Tibial nerve (tissue), 4 donors: ENCODE data around the gene ARID5B. TPM values are rescaled to one million over a fixed set of nuclear protein-coding genes. Genes with fewer than 3 reads are reported as not detected.

Experiments used
- DNase-seq, 2 donors: peaks; one replicate each; pipeline ENCODE4 v3.0.0-alpha.2; 2019; ENCODE audit warnings: low spot score in 2 of 2
- H3K27ac ChIP-seq, 4 donors: fragments of 200-600 bp; sonication (generic) in 3 of 4; one replicate each; pipeline ENCODE4 v1.5.1; 2017 to 2019; ENCODE audit warnings: mild to moderate bottlenecking in 1 of 4
- H3K27me3 ChIP-seq, 2 donors: fragments of 200-600 bp; sonication (generic) in 1 of 2; one replicate each; pipeline versions ENCODE4 v1.5.1 to v1.6.0; 2017 to 2019
- H3K36me3 ChIP-seq, 3 donors: fragments of 200-600 bp; sonication (generic); one replicate each; pipeline ENCODE4 v1.5.1; 2018 to 2019
- H3K4me1 ChIP-seq, 4 donors: fragments of 200-600 bp; sonication (generic) in 3 of 4; one replicate each; pipeline ENCODE4 v1.5.1; 2017 to 2019
- H3K4me3 ChIP-seq, 4 donors: fragments of 200-600 bp; sonication (generic) in 3 of 4; one replicate each; pipeline ENCODE4 v1.5.1; 2017 to 2019; ENCODE audit warnings: mild to moderate bottlenecking in 1 of 4, moderate library complexity in 1 of 4
- H3K9me3 ChIP-seq, 4 donors: fragments of 200-600 bp; sonication (generic) in 3 of 4; one replicate each; pipeline ENCODE4 v1.5.1; 2017 to 2019
- CTCF ChIP-seq, 5 experiments: fragments of 200-600 bp in 3 of 5; fragments of 450-650 bp in 2 of 5; sonication (generic) in 3 of 5; IDR thresholded peaks; one replicate each; pipeline ENCODE4 v1.5.1; 2016 to 2019; ENCODE audit warnings: antibody characterized with exemption in 5 of 5, mild to moderate bottlenecking in 3 of 5, moderate library complexity in 2 of 5
- EP300 ChIP-seq, 2 donors: sonication (generic); formaldehyde crosslinking; IDR thresholded peaks; one replicate each; pipeline ENCODE4 v1.6.1; 2017; ENCODE audit warnings: antibody characterized with exemption in 2 of 2, mild to moderate bottlenecking in 1 of 2
- POLR2A ChIP-seq, 2 donors: fragments of 450-650 bp; IDR thresholded peaks; one replicate each; pipeline ENCODE4 v1.6.1; 2017; ENCODE audit warnings: antibody characterized with exemption in 2 of 2, mild to moderate bottlenecking in 2 of 2, moderate library complexity in 2 of 2
- WGBS, 2 donors: methylation state at CpG; one replicate each; pipeline ENCODE4 v1.1.5; 2018; 5-methylcytosine and 5-hydroxymethylcytosine counted together
- total RNA-seq, 4 donors: library from RNA; depleted of rRNA; stranded (reverse); fragments of >200 nt; gene quantifications; one replicate each; pipeline ENCODE4 v1.1.0, GENCODE V29; 2016

Gene ARID5B
- total RNA-seq, 4 donors from 2014 or later, result 47.4 to 82.2 (median 62.6) TPM

GRCh38 chr10:61986382-61986781 is 84.9 kb downstream of the ARID5B start:
- WGBS, 2 donors, result 80 to 84% methylated on average over 3 of the region's 3 CpGs
- no peaks in the 10 kb centered on the region for H3K27me3 ChIP-seq
- no peak for TF ChIP-seq CTCF (IDR thresholded peaks at IDR 0.05)
- TF ChIP-seq EP300 (IDR thresholded peaks at IDR 0.05), result no peak
- TF ChIP-seq POLR2A (IDR thresholded peaks at IDR 0.05), result no peak
- DNase-seq, result no peak
- H3K9me3 ChIP-seq, result no peaks in the 10 kb centered on the region
- H3K4me1 ChIP-seq, result peaks cover 0 to 15% (median 5%) of the 10 kb centered on the region in 4 donors
- H3K36me3 ChIP-seq, result no peaks in the 10 kb centered on the region
- H3K27ac ChIP-seq, result no peak overlapping the region
- no peak overlapping the region for H3K4me3 ChIP-seq

- 85 to 87% methylated on average over 6 of the region's 6 CpGs for WGBS, 2 donors
- peak overlapping the region in 3 of 4 donors; percentile 44 to 65 (median 47) for H3K27ac ChIP-seq
Observed at GRCh38 chr10:61986788-61987492, 85.4 kb downstream of the ARID5B start.

GRCh38 chr10:61987537-61987936 is 86.0 kb downstream of the ARID5B start:
- 64 to 68% methylated on average over 3 of the region's 3 CpGs for WGBS, 2 donors
- no peak overlapping the region for H3K4me3 ChIP-seq
- no peaks in the 10 kb centered on the region for H3K9me3 ChIP-seq
- H3K36me3 ChIP-seq, result no peaks in the 10 kb centered on the region
- H3K4me1 ChIP-seq, result peaks cover 0 to 23% (median 14%) of the 10 kb centered on the region in 4 donors
- no peak for TF ChIP-seq POLR2A (IDR thresholded peaks at IDR 0.05)
- DNase-seq, result no peak
- H3K27ac ChIP-seq, result peak overlapping the region; percentile 24 to 65 (median 54)
- no peaks in the 10 kb centered on the region for H3K27me3 ChIP-seq

More at GRCh38 chr10:61986788-61987492, 85.4 kb downstream of the ARID5B start:
- H3K36me3 ChIP-seq, result no peaks in the 10 kb centered on the region
- H3K4me1 ChIP-seq, result peaks cover 0 to 17% (median 8%) of the 10 kb centered on the region in 4 donors
- DNase-seq, result no peak
- no peak for TF ChIP-seq EP300 (IDR thresholded peaks at IDR 0.05)
- no peak for TF ChIP-seq POLR2A (IDR thresholded peaks at IDR 0.05)
- TF ChIP-seq CTCF (IDR thresholded peaks at IDR 0.05), result no peak
- H3K4me3 ChIP-seq, result no peak overlapping the region
- H3K9me3 ChIP-seq, result no peaks in the 10 kb centered on the region
- H3K27me3 ChIP-seq, result no peaks in the 10 kb centered on the region

GRCh38 chr10:61987951-61988379 is 86.5 kb downstream of the ARID5B start:
- no peak overlapping the region for H3K4me3 ChIP-seq
- H3K36me3 ChIP-seq, result no peaks in the 10 kb centered on the region
- peak overlapping the region; percentile 24 to 65 (median 54) for H3K27ac ChIP-seq
- WGBS, 2 donors, result 36% methylated on average over 2 of the region's 2 CpGs
- no peak for DNase-seq
- TF ChIP-seq EP300 (IDR thresholded peaks at IDR 0.05), result no peak
- no peak for TF ChIP-seq POLR2A (IDR thresholded peaks at IDR 0.05)
- no peak for TF ChIP-seq CTCF (IDR thresholded peaks at IDR 0.05)
- no peaks in the 10 kb centered on the region for H3K27me3 ChIP-seq
- H3K9me3 ChIP-seq, result no peaks in the 10 kb centered on the region
- H3K4me1 ChIP-seq, result peaks cover 0 to 25% (median 15%) of the 10 kb centered on the region in 4 donors

- no peak for DNase-seq
- Histone ChIP-seq H3K36me3 (no peaks in the 10 kb centered on the region), H3K9me3 (no peaks in the 10 kb centered on the region), H3K4me1 (peaks cover 0 to 47% (median 28%) of the 10 kb centered on the region in 4 donors), H3K27ac (no peak overlapping the region), H3K4me3 (no peak overlapping the region), H3K27me3 (no peaks in the 10 kb centered on the region)
- WGBS, 2 donors, result 93 to 95% methylated on average over 4 of the region's 4 CpGs
- TF ChIP-seq POLR2A (IDR thresholded peaks at IDR 0.05) (no peak), EP300 (IDR thresholded peaks at IDR 0.05) (no peak), CTCF (IDR thresholded peaks at IDR 0.05) (no peak)
Observed at GRCh38 chr10:61989995-61990760, 88.7 kb downstream of the ARID5B start.
